LHCN-M2 (cell line): ENCODE results near the gene CYP2R1. TPM values are rescaled to one million over a fixed set of nuclear protein-coding genes. Genes with fewer than 3 reads are reported as not detected.

ENCODE experiments used
- DNase-seq: peaks from one replicate; pipeline ENCODE4 v3.0.0-alpha.2; 2012; ENCODE audit warnings: low read depth
- total RNA-seq: library from RNA; depleted of rRNA; stranded (reverse); fragments of >200 nt; gene quantifications from 2 replicates; pipeline ENCODE4 v1.2.3, GENCODE V29; 2014; rRNA removed

CYP2R1 gene
- total RNA-seq, 1 experiment from 2014 or later: 7.9 TPM

GRCh38 chr11:14835496-14836492 is 56.2 kb downstream of the CYP2R1 start:
- no peak for DNase-seq

Other genes starting within 250 kb of the CYP2R1 start
- gene PDE3B, start 248.4 kb downstream of the CYP2R1 start, total RNA-seq: 0.06 TPM in 1 of 2 replicates, not detected in the other
- not detected in 2 replicates for gene CALCA, start 80.1 kb upstream of the CYP2R1 start, total RNA-seq
- gene CALCB, start 181.4 kb upstream of the CYP2R1 start, total RNA-seq: not detected in 2 replicates
- gene INSC, start 222.7 kb upstream of the CYP2R1 start, total RNA-seq: 6.3 and 10.6 TPM in 2 replicates